Gastrocnemius medialis (tissue), 4 donors: ENCODE results near the gene PHKA2. TPM values are rescaled to one million over a fixed set of nuclear protein-coding genes. Genes with fewer than 3 reads are reported as not detected.

Experiments used
- ATAC-seq, 2 donors: fragments of 150-250 bp; one replicate each; pipeline ENCODE4 v1.9.1; 2016
- DNase-seq, 2 donors: peaks; one replicate each; pipeline ENCODE4 v3.0.0-alpha.2; 2019
- H3K27ac ChIP-seq, 4 donors: fragments of 200-600 bp; sonication (generic); 1 replicate in 1 of 4; 2 replicates in 3 of 4; pipeline ENCODE4 v1.5.1; 2016 to 2018; ENCODE audit warnings: mild to moderate bottlenecking in 2 of 4, moderate library complexity in 1 of 4
- H3K27me3 ChIP-seq, 3 donors: fragments of 200-600 bp; sonication (generic) in 2 of 3; 1 replicate in 1 of 3; 2 replicates in 2 of 3; pipeline versions ENCODE4 v1.5.1 to v1.6.0; 2016 to 2019; ENCODE audit warnings: mild to moderate bottlenecking in 1 of 3, moderate library complexity in 1 of 3
- H3K36me3 ChIP-seq, 2 donors: fragments of 200-600 bp; sonication (generic) in 1 of 2; one replicate each; pipeline ENCODE4 v1.5.1; 2017 to 2018
- H3K4me1 ChIP-seq, 2 donors: fragments of 200-600 bp; sonication (generic) in 1 of 2; one replicate each; pipeline ENCODE4 v1.5.1; 2016 to 2017; ENCODE audit warnings: mild to moderate bottlenecking in 2 of 2
- H3K4me3 ChIP-seq, 4 donors: fragments of 200-600 bp; sonication (generic) in 3 of 4; 1 replicate in 1 of 4; 2 replicates in 3 of 4; pipeline ENCODE4 v1.5.1; 2016 to 2019; ENCODE audit warnings: mild to moderate bottlenecking in 2 of 4
- H3K9me3 ChIP-seq, 3 donors: fragments of 200-600 bp; sonication (generic) in 2 of 3; 1 replicate in 1 of 3; 2 replicates in 2 of 3; pipeline ENCODE4 v1.5.1; 2016 to 2019
- CTCF ChIP-seq, 5 experiments: fragments of 450-650 bp in 3 of 5; fragments of 200-600 bp in 2 of 5; sonication (generic) in 2 of 5; IDR thresholded peaks in 4 of 5; conservative IDR thresholded peaks in 1 of 5; 1 replicate in 4 of 5; 2 replicates in 1 of 5; pipeline ENCODE4 v1.5.1; 2016 to 2019; ENCODE audit warnings: antibody characterized with exemption in 5 of 5, mild to moderate bottlenecking in 3 of 5, moderate library complexity in 3 of 5
- POLR2A ChIP-seq, 2 donors: fragments of 450-650 bp; IDR thresholded peaks; one replicate each; pipeline ENCODE4 v1.6.1; 2017; ENCODE audit warnings: antibody characterized with exemption in 2 of 2, mild to moderate bottlenecking in 2 of 2, moderate library complexity in 2 of 2
- in situ Hi-C, 4 donors: fragments of 200-750 bp; cut with MboI; loops; one replicate each; pipeline versions ENCODE4 v1.15.0 to v1.8.0; 2017; ENCODE audit warnings: low sequenced_read_pairs in 4 of 4
- intact Hi-C: fragments of 100-400 bp; cut with DNase I; formaldehyde crosslinking; loops from one replicate; pipeline ENCODE4 v1.15.1; 2023; ENCODE audit warnings: low total_unique reads
- total RNA-seq, 4 donors: library from RNA; depleted of rRNA; stranded (reverse); fragments of >200 nt; gene quantifications; one replicate each; pipeline versions ENCODE4 v1.1.0 to v1.2.3, GENCODE V29; 2016

The PHKA2 gene
- total RNA-seq, 4 donors from 2014 or later: 4.6 to 20.6 (median 11.0) TPM

- DNase-seq (no peak), ATAC-seq (no peak)
- in situ Hi-C loops: loop anchor here in 3 of 4 donors (25.0 kb wide), 2 partner anchors 204 to 446 kb away; partner anchors contain the start of gene PDHA1 (in 1 of the 3)
- Histone ChIP-seq H3K9me3 (no peaks in the 10 kb centered on the region), H3K4me3 (no peak overlapping the region), H3K36me3 (no peaks in the 10 kb centered on the region), H3K27me3 (no peaks in the 10 kb centered on the region), H3K27ac (peak overlapping the region in 3 of 4 donors; percentile 39 to 50 (median 40)), H3K4me1 (peaks cover 13 to 22% of the 10 kb centered on the region in 2 donors)
- no peak for TF ChIP-seq CTCF (IDR thresholded peaks at IDR 0.05 in 4 of 5, conservative IDR thresholded peaks at IDR 0.05 in 1 of 5)
- no peak for TF ChIP-seq POLR2A (IDR thresholded peaks at IDR 0.05)
- intact Hi-C loops: no loop called here
These were observed 93.0 kb downstream of the PHKA2 start for GRCh38 chrX:18890724-18891547.

- in situ Hi-C loops: loop anchor here in 3 of 4 donors (25.0 kb wide), 2 partner anchors 203 to 447 kb away; partner anchors contain the start of gene PDHA1 (in 1 of the 3)
- TF ChIP-seq CTCF (IDR thresholded peaks at IDR 0.05 in 4 of 5, conservative IDR thresholded peaks at IDR 0.05 in 1 of 5): no peak
- TF ChIP-seq POLR2A (IDR thresholded peaks at IDR 0.05): no peak
- H3K27ac ChIP-seq: no peak overlapping the region
- H3K4me1 ChIP-seq: peaks cover 18 to 27% of the 10 kb centered on the region in 2 donors
- no peaks in the 10 kb centered on the region for H3K9me3 ChIP-seq
- ATAC-seq (no peak), DNase-seq (no peak)
- no peaks in the 10 kb centered on the region for H3K27me3 ChIP-seq
- intact Hi-C loops: no loop called here
- no peaks in the 10 kb centered on the region for H3K36me3 ChIP-seq
- H3K4me3 ChIP-seq: no peak overlapping the region
These were observed 93.9 kb downstream of the PHKA2 start for GRCh38 chrX:18890049-18890381.

- intact Hi-C loops (loop anchor here (5.0 kb wide), 1 partner anchor 1152 kb away; the partner anchor contains the start of gene SCML1), in situ Hi-C loops (loop anchor here in 3 of 4 donors (25.0 kb wide), 2 partner anchors 202 to 448 kb away; partner anchors contain the start of gene PDHA1 (in 1 of the 3))
- DNase-seq (no peak), ATAC-seq (no peak)
- Histone ChIP-seq H3K27ac (no peak overlapping the region), H3K27me3 (no peaks in the 10 kb centered on the region), H3K4me1 (peaks cover 13 to 22% of the 10 kb centered on the region in 2 donors), H3K36me3 (no peaks in the 10 kb centered on the region), H3K9me3 (no peaks in the 10 kb centered on the region), H3K4me3 (no peak overlapping the region)
- TF ChIP-seq POLR2A (IDR thresholded peaks at IDR 0.05) (no peak), CTCF (IDR thresholded peaks at IDR 0.05 in 4 of 5, conservative IDR thresholded peaks at IDR 0.05 in 1 of 5) (no peak)
These were observed 94.4 kb downstream of the PHKA2 start for GRCh38 chrX:18889346-18890048.

- no peaks in the 10 kb centered on the region for H3K27me3 ChIP-seq
- DNase-seq: no peak
- intact Hi-C loops: loop anchor here (5.0 kb wide), 1 partner anchor 1151 kb away; the partner anchor contains the start of gene SCML1
- H3K36me3 ChIP-seq: no peaks in the 10 kb centered on the region
- no peaks in the 10 kb centered on the region for H3K9me3 ChIP-seq
- in situ Hi-C loops: loop anchor here in 3 of 4 donors (25.0 kb wide), 2 partner anchors 201 to 449 kb away; partner anchors contain the start of gene PDHA1 (in 1 of the 3)
- peaks cover 12 to 20% of the 10 kb centered on the region in 2 donors for H3K4me1 ChIP-seq
- no peak for ATAC-seq
- peak overlapping the region; percentile 84 to 90 (median 86) for H3K27ac ChIP-seq
- no peak overlapping the region for H3K4me3 ChIP-seq
- TF ChIP-seq CTCF (IDR thresholded peaks at IDR 0.05 in 4 of 5, conservative IDR thresholded peaks at IDR 0.05 in 1 of 5): no peak
These were observed 95.6 kb downstream of the PHKA2 start for GRCh38 chrX:18888281-18888680.
